Measurements from ENCODE around the gene TANGO6. TPM values are rescaled to one million over a fixed set of nuclear protein-coding genes. Genes with fewer than 3 reads are reported as not detected.

The TANGO6 gene
- total and polyA plus RNA-seq, 4 donors, result 10.7 to 24.8 (median 13.9) TPM

DNA sequence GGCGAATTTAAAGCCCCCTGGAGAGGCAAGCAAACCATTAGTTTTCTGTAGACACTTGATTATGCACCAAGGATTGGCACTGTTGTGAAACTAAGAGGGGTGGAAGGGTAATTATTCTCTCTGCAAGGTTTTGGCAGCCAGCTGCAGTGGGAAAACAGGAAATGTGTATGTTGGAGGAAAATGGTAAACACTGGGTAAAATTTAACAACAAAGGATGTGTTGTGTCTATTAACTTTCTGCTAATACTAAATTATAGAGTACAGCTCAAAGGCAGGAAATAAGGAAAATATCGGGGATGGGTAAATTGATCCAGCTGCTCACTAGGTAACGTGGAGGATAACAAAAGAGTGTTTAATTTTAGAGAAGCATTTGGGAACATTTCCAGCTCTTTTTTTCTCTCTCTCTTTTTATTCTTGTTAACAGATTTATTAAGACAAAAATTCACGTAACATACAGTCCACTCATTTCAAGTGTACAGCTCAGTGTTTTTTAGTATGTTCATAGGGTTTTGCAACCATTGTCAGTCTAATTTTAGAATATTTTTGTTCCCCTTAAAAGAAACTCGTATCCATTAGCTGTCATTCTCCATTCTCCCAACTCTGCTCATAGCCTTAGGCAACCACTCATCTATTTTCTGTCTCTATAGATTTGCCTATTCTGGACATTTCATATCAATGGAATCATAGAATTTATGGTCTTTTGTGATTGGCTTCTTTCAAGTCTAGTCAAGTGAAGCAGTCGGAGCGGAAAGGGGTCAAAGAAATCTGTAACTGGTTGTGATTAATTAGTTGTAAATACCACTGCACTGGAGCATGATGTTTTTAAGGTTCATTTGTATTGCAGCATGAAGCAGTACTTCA is 41.8 kb downstream of the TANGO6 start:
- peak overlapping the region; percentile 17 for H3K27ac ChIP-seq (ENCODE audit: low read depth, low read length)
- peaks cover 2% of the 10 kb centered on the region for H3K4me1 ChIP-seq (ENCODE audit: control insufficient read depth, insufficient read depth, low read length)
- H3K36me3 ChIP-seq (ENCODE audit: control insufficient read depth, insufficient read depth, low read length), result peaks cover 9% of the 10 kb centered on the region
- H3K27me3 ChIP-seq (ENCODE audit: control insufficient read depth, insufficient read depth, low read length), result no peaks in the 10 kb centered on the region
- no peak overlapping the region for H3K4me3 ChIP-seq (ENCODE audit: low read depth, low read length)
- peak; percentile 10 to 80 (median 30) for DNase-seq (ENCODE audit: low read depth in 4 of 6, low spot score in 6 of 6)
- no peaks in the 10 kb centered on the region for H3K9me3 ChIP-seq (ENCODE audit: control insufficient read depth, insufficient read depth, low read length)
- no CpG with 5 or more reads among the region's 7 CpGs for WGBS (ENCODE audit: insufficient coverage)

DNA sequence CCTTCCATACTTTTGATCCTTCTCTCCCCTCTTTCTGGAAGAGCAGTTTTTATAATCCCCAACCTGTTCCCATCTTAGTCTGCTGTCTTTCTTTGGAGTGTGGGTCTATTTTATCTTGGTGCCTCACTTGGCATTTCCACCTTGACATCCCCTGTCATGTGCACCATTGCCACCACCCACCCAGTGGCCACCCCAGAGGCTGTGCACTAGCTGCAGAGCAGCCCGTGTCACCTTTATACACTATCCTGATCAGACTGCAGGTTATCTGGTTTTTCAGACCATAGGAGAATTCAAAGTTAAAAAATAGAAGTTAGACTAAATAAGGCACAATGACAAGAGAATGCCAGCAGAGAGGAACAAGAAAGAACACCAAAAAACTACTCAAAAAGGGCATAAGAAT is 43.8 kb downstream of the TANGO6 start:
- H3K27me3 ChIP-seq (ENCODE audit: control insufficient read depth, insufficient read depth, low read length), result no peaks in the 10 kb centered on the region
- H3K27ac ChIP-seq (ENCODE audit: low read depth, low read length), result no peak overlapping the region
- H3K4me1 ChIP-seq (ENCODE audit: control insufficient read depth, insufficient read depth, low read length), result peaks cover 2% of the 10 kb centered on the region
- no peak for DNase-seq (ENCODE audit: low read depth in 4 of 6, low spot score in 6 of 6)
- WGBS (ENCODE audit: insufficient coverage), result no CpG with 5 or more reads among the region's 1 CpG
- no peaks in the 10 kb centered on the region for H3K36me3 ChIP-seq (ENCODE audit: control insufficient read depth, insufficient read depth, low read length)
- no peak overlapping the region for H3K4me3 ChIP-seq (ENCODE audit: low read depth, low read length)
- no peaks in the 10 kb centered on the region for H3K9me3 ChIP-seq (ENCODE audit: control insufficient read depth, insufficient read depth, low read length)

DNA sequence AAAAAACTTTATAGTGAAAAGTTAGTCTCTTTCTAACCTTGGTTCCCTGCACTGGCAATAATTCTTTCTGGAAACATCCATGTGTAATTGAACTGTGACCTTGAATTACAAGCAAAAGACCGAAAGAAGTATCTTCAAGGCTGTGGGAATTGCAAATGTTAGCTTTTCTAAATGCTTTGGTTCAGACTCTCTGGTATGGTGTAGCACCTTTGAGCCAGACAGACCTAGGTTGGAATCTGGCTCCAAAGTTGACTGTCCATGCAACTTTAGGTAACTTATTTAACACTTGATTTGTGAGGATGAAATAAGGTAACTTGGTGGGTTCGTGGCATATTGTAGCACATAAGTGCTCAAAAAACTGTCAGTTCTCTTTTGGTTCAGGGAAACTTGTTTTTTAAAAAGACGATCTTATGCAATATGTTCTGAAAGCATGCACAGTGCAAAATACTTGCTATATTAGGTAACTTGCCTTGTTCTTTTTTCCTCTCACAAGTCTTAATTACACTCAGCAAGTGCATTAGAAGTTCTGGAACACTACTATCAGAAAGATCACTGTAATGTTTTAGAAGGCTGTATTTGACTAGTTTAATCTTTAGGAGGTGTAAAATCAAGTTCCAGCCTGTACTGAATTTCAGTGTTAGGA is 46.3 kb downstream of the TANGO6 start:
- Histone ChIP-seq H3K27ac (ENCODE audit: low read depth, low read length) (no peak overlapping the region), H3K27me3 (ENCODE audit: control insufficient read depth, insufficient read depth, low read length) (no peaks in the 10 kb centered on the region), H3K9me3 (ENCODE audit: control insufficient read depth, insufficient read depth, low read length) (no peaks in the 10 kb centered on the region), H3K36me3 (ENCODE audit: control insufficient read depth, insufficient read depth, low read length) (no peaks in the 10 kb centered on the region), H3K4me1 (ENCODE audit: control insufficient read depth, insufficient read depth, low read length) (no peaks in the 10 kb centered on the region), H3K4me3 (ENCODE audit: low read depth, low read length) (no peak overlapping the region)
- WGBS (ENCODE audit: insufficient coverage), result 69% methylated on average over 2 of the region's 3 CpGs
- DNase-seq (ENCODE audit: low read depth in 4 of 6, low spot score in 6 of 6), result peak in 1 of 6 donors; percentile 47

GRCh38 chr16:68892214-68892613 is 48.9 kb downstream of the TANGO6 start:
- no peaks in the 10 kb centered on the region for H3K4me1 ChIP-seq (ENCODE audit: control insufficient read depth, insufficient read depth, low read length)
- H3K9me3 ChIP-seq (ENCODE audit: control insufficient read depth, insufficient read depth, low read length), result no peaks in the 10 kb centered on the region
- H3K27me3 ChIP-seq (ENCODE audit: control insufficient read depth, insufficient read depth, low read length), result no peaks in the 10 kb centered on the region
- H3K27ac ChIP-seq (ENCODE audit: low read depth, low read length), result no peak overlapping the region
- WGBS (ENCODE audit: insufficient coverage), result 97% methylated on average over 4 of the region's 8 CpGs
- no peaks in the 10 kb centered on the region for H3K36me3 ChIP-seq (ENCODE audit: control insufficient read depth, insufficient read depth, low read length)
- H3K4me3 ChIP-seq (ENCODE audit: low read depth, low read length), result no peak overlapping the region
- no peak for DNase-seq (ENCODE audit: low read depth in 4 of 6, low spot score in 6 of 6)

DNA sequence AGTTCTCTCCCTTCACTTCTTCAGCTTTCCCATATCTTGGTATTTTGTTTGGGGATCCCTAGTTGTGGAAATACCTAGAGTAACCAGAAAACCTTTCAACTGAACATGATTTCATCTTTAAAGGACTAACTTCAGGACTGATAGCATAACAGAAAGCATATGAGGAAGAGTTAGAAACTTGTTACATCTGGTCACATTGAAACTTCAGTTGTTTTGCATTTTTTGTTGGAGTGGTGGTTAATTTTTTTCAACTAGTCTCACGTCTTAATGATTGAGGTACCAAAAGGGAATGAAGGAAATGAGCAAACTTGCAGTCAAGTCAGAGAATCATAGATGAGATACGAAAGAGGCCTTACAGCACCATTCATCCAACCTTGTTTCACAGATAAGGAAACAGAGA is 49.6 kb downstream of the TANGO6 start:
- no peaks in the 10 kb centered on the region for H3K4me1 ChIP-seq (ENCODE audit: control insufficient read depth, insufficient read depth, low read length)
- no peaks in the 10 kb centered on the region for H3K9me3 ChIP-seq (ENCODE audit: control insufficient read depth, insufficient read depth, low read length)
- no peak overlapping the region for H3K27ac ChIP-seq (ENCODE audit: low read depth, low read length)
- no peak overlapping the region for H3K4me3 ChIP-seq (ENCODE audit: low read depth, low read length)
- H3K36me3 ChIP-seq (ENCODE audit: control insufficient read depth, insufficient read depth, low read length), result no peaks in the 10 kb centered on the region
- WGBS (ENCODE audit: insufficient coverage), result no CpG with 5 or more reads among the region's 2 CpGs
- no peaks in the 10 kb centered on the region for H3K27me3 ChIP-seq (ENCODE audit: control insufficient read depth, insufficient read depth, low read length)
- no peak for DNase-seq (ENCODE audit: low read depth in 4 of 6, low spot score in 6 of 6)

DNA sequence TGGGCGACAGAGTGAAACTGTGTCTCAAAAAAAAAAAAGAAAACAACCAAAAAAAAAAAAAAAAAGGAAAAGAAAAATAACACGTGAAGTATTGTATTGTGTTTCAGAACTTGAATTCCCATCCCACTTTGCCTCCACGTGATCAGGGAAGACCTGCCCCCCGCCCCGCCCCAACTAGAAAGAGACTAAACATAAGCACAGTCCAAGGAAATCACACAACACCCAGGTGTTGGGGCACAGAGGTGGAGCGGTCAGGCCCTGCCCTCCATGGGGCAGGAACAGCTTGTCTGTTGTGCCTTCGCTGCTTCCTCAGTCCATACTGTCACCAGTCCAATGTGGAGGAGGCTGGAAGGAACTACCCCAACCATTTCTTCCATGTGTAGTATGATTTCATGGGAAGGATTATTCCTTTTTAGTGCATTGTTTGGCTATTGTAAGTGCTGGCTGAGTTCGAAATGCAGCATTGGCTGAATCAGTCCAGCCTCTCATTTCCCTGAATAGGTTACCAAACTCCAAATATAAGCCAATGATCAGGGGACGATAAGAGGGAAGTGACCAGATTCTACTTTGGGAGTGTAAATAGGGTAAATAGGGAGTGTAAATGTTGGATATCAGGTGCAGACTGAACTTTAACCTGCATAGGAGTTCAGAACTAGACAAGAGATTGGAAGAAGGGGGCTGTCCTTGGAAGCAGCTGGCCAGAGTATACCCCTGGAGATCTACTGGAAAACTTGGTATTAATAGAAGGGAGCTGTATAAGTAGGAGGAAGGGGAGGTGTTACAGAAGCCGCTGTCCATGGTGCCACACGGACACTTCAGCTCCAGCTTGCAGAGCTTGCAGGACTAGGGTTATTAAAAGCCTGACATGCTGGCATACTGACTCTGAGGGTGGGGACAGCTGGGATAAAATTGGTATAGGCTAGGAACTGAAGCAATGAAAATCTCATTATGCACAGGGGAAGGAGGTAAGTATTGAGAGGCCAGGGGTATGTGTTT is 50.7 kb downstream of the TANGO6 start:
- peak in 1 of 6 donors; percentile 24 for DNase-seq (ENCODE audit: low read depth in 4 of 6, low spot score in 6 of 6)
- no peak overlapping the region for H3K27ac ChIP-seq (ENCODE audit: low read depth, low read length)
- H3K4me3 ChIP-seq (ENCODE audit: low read depth, low read length), result no peak overlapping the region
- H3K36me3 ChIP-seq (ENCODE audit: control insufficient read depth, insufficient read depth, low read length), result no peaks in the 10 kb centered on the region
- H3K4me1 ChIP-seq (ENCODE audit: control insufficient read depth, insufficient read depth, low read length), result no peaks in the 10 kb centered on the region
- 78% methylated on average over 4 of the region's 11 CpGs for WGBS (ENCODE audit: insufficient coverage)
- no peaks in the 10 kb centered on the region for H3K9me3 ChIP-seq (ENCODE audit: control insufficient read depth, insufficient read depth, low read length)
- H3K27me3 ChIP-seq (ENCODE audit: control insufficient read depth, insufficient read depth, low read length), result no peaks in the 10 kb centered on the region

- no peaks in the 10 kb centered on the region for H3K27me3 ChIP-seq (ENCODE audit: control insufficient read depth, insufficient read depth, low read length)
- WGBS (ENCODE audit: insufficient coverage), result 100% methylated on average over 1 of the region's 5 CpGs
- no peak for DNase-seq (ENCODE audit: low read depth in 4 of 6, low spot score in 6 of 6)
- no peak overlapping the region for H3K27ac ChIP-seq (ENCODE audit: low read depth, low read length)
- no peaks in the 10 kb centered on the region for H3K36me3 ChIP-seq (ENCODE audit: control insufficient read depth, insufficient read depth, low read length)
- H3K9me3 ChIP-seq (ENCODE audit: control insufficient read depth, insufficient read depth, low read length), result no peaks in the 10 kb centered on the region
- H3K4me1 ChIP-seq (ENCODE audit: control insufficient read depth, insufficient read depth, low read length), result no peaks in the 10 kb centered on the region
- no peak overlapping the region for H3K4me3 ChIP-seq (ENCODE audit: low read depth, low read length)
Measured at GRCh38 chr16:68894714-68895113, 51.4 kb downstream of the TANGO6 start.

GRCh38 chr16:68898026-68898425 is 54.7 kb downstream of the TANGO6 start:
- Histone ChIP-seq H3K36me3 (ENCODE audit: control insufficient read depth, insufficient read depth, low read length) (peaks cover 3% of the 10 kb centered on the region), H3K4me3 (ENCODE audit: low read depth, low read length) (no peak overlapping the region), H3K9me3 (ENCODE audit: control insufficient read depth, insufficient read depth, low read length) (no peaks in the 10 kb centered on the region), H3K27me3 (ENCODE audit: control insufficient read depth, insufficient read depth, low read length) (no peaks in the 10 kb centered on the region), H3K4me1 (ENCODE audit: control insufficient read depth, insufficient read depth, low read length) (no peaks in the 10 kb centered on the region), H3K27ac (ENCODE audit: low read depth, low read length) (no peak overlapping the region)
- no peak for DNase-seq (ENCODE audit: low read depth in 4 of 6, low spot score in 6 of 6)
- 94% methylated on average over 3 of the region's 4 CpGs for WGBS (ENCODE audit: insufficient coverage)

DNA sequence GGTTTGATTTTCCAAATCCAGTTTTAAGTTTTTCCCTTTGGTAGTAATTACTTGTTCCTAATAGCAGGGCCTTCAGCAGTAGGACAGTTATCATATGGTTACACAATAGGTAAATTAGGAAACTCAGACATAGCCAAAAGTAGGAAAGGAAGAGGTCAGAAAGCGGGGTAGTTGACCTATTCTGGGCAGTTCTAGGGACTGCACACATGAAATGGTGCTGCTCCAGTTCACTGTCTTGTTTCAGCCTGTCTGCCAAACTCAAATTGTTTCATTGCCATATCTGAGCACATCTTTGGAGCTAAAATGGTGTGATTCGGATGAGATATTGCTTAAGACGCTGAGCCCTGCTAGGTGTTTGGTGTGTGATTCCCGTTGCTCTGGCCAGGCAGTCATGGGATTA is 56.7 kb downstream of the TANGO6 start:
- peak in 1 of 6 donors; percentile 21 for DNase-seq (ENCODE audit: low read depth in 4 of 6, low spot score in 6 of 6)
- 90% methylated on average over 1 of the region's 4 CpGs for WGBS (ENCODE audit: insufficient coverage)
- Histone ChIP-seq H3K9me3 (ENCODE audit: control insufficient read depth, insufficient read depth, low read length) (no peaks in the 10 kb centered on the region), H3K27ac (ENCODE audit: low read depth, low read length) (no peak overlapping the region), H3K36me3 (ENCODE audit: control insufficient read depth, insufficient read depth, low read length) (peaks cover 3% of the 10 kb centered on the region), H3K4me1 (ENCODE audit: control insufficient read depth, insufficient read depth, low read length) (no peaks in the 10 kb centered on the region), H3K27me3 (ENCODE audit: control insufficient read depth, insufficient read depth, low read length) (no peaks in the 10 kb centered on the region), H3K4me3 (ENCODE audit: low read depth, low read length) (no peak overlapping the region)

Measured in spinal cord (tissue), 10 donors.